Keratinocyte (primary cell): ENCODE measurements around the gene ZNF440. TPM values are rescaled to one million over a fixed set of nuclear protein-coding genes. Genes with fewer than 3 reads are reported as not detected.

ENCODE experiments used
- DNase-seq: peaks from one replicate; pipeline ENCODE4 v3.0.0-alpha.2; 2011; ENCODE audit warnings: low read depth, missing footprints, low spot score
- FAIRE-seq: peaks from 2 replicates; lab custom pipeline; 2011; peaks lifted over from hg19 to GRCh38; lab: Jason Lieb, UNC
- H2AFZ ChIP-seq: 2 replicates; pipeline ENCODE4 v1.6.0; 2012; ENCODE audit warnings: low read length, control low read depth, inconsistent platforms; ENCODE audit not compliant: control insufficient read depth
- H3K27ac ChIP-seq: 2 replicates; pipeline ENCODE4 v1.5.1; 2011; ENCODE audit warnings: low read length; ENCODE audit not compliant: control insufficient read depth, insufficient read depth
- H3K27me3 ChIP-seq: 3 replicates; pipeline ENCODE4 v1.6.0; 2011; ENCODE audit warnings: low read length; ENCODE audit not compliant: control insufficient read depth, insufficient read depth; ENCODE audit errors: extremely low read depth
- H3K36me3 ChIP-seq, 2 experiments: 2 replicates in 1 of 2; 3 replicates in 1 of 2; pipeline ENCODE4 v1.5.1; 2011; ENCODE audit warnings: low read length in 2 of 2, mild to moderate bottlenecking in 1 of 2; ENCODE audit not compliant: control insufficient read depth in 2 of 2, insufficient read depth in 2 of 2; ENCODE audit errors: extremely low read depth in 1 of 2
- H3K4me1 ChIP-seq: 3 replicates; pipeline ENCODE4 v1.5.1; 2011; ENCODE audit warnings: low read length; ENCODE audit not compliant: control insufficient read depth, insufficient read depth; ENCODE audit errors: extremely low read depth
- H3K4me2 ChIP-seq: 3 replicates; pipeline ENCODE4 v1.6.0; 2011; ENCODE audit warnings: low read depth, low read length; ENCODE audit not compliant: control insufficient read depth, insufficient read depth; ENCODE audit errors: extremely low read depth
- H3K4me3 ChIP-seq, 3 experiments: fragments of 200-600 bp in 1 of 3; sonication (generic) in 1 of 3; 2 replicates in 2 of 3; 3 replicates in 1 of 3; pipeline ENCODE4 v1.5.1; 2011 to 2016; ENCODE audit warnings: low read length in 3 of 3, mild to moderate bottlenecking in 3 of 3, control low read depth in 2 of 3, inconsistent platforms in 1 of 3, low read depth in 1 of 3, mixed read lengths in 1 of 3, mixed run types in 1 of 3, moderate library complexity in 1 of 3; ENCODE audit not compliant: control insufficient read depth in 2 of 3, insufficient read depth in 2 of 3; ENCODE audit errors: extremely low read depth in 1 of 3
- H3K79me2 ChIP-seq: 2 replicates; pipeline ENCODE4 v1.6.0; 2012; ENCODE audit warnings: low read length; ENCODE audit not compliant: control insufficient read depth, insufficient read depth
- H3K9ac ChIP-seq: 3 replicates; pipeline ENCODE4 v1.6.0; 2011; ENCODE audit warnings: low read length; ENCODE audit not compliant: control insufficient read depth, insufficient read depth; ENCODE audit errors: extremely low read depth
- H3K9me1 ChIP-seq: 3 replicates; pipeline ENCODE4 v1.6.0; 2011; ENCODE audit warnings: low read length; ENCODE audit not compliant: control insufficient read depth, insufficient read depth; ENCODE audit errors: extremely low read depth
- H3K9me3 ChIP-seq: 2 replicates; pipeline ENCODE4 v1.5.1; 2012; ENCODE audit warnings: low read depth, low read length; ENCODE audit not compliant: control insufficient read depth
- H4K20me1 ChIP-seq: 3 replicates; pipeline ENCODE4 v1.6.0; 2011; ENCODE audit warnings: low read length; ENCODE audit not compliant: control insufficient read depth, insufficient read depth; ENCODE audit errors: extremely low read depth
- EZH2 ChIP-seq: IDR thresholded peaks from one replicate; pipeline ENCODE4 v1.6.1; 2012; ENCODE audit warnings: inconsistent platforms, mild to moderate bottlenecking, low read length, moderate library complexity
- dilution Hi-C: fragments of 300-500 bp; cut with MboI; formaldehyde crosslinking; loops from one replicate; pipeline ENCODE4 v1.7.0; 2020; ENCODE audit warnings: low sequenced_read_pairs; ENCODE audit not compliant: extremely low pct_ligation_motif_present
- polyA plus RNA-seq, 5 experiments: library from polyadenylated mRNA; depleted of rRNA in 3 of 5; stranded (reverse) in 3 of 5; stranded (forward) in 1 of 5; unstranded in 1 of 5; fragments of >200 nt; gene quantifications; 1 replicate in 1 of 5; 2 replicates in 3 of 5; 3 replicates in 1 of 5; pipeline versions ENCODE4 v1.2.1 to v1.2.3, GENCODE V29; 2011 to 2012; ENCODE audit warnings: missing spikeins in 2 of 5, low read depth in 1 of 5, low replicate concordance in 1 of 5
- TF ChIP-seq, protein P1 (sequence below), 3 experiments: IDR thresholded peaks in 1 of 3; conservative IDR thresholded peaks in 1 of 3; optimal IDR thresholded peaks in 1 of 3; 2 replicates in 2 of 3; 3 replicates in 1 of 3; pipeline versions ENCODE3 to v1.5.1; 2011; ENCODE audit warnings: low read length in 3 of 3, mild to moderate bottlenecking in 3 of 3, moderate library complexity in 2 of 3, control low read depth in 1 of 3, inconsistent platforms in 1 of 3; ENCODE audit not compliant: insufficient read depth in 2 of 3; ENCODE audit errors: extremely low read depth in 1 of 3

ZNF440 gene
- polyA plus RNA-seq, 1 donor (not counting 4 experiments of a cell fraction or from before 2014, with no cell fraction given): 10.7 TPM

DNA sequence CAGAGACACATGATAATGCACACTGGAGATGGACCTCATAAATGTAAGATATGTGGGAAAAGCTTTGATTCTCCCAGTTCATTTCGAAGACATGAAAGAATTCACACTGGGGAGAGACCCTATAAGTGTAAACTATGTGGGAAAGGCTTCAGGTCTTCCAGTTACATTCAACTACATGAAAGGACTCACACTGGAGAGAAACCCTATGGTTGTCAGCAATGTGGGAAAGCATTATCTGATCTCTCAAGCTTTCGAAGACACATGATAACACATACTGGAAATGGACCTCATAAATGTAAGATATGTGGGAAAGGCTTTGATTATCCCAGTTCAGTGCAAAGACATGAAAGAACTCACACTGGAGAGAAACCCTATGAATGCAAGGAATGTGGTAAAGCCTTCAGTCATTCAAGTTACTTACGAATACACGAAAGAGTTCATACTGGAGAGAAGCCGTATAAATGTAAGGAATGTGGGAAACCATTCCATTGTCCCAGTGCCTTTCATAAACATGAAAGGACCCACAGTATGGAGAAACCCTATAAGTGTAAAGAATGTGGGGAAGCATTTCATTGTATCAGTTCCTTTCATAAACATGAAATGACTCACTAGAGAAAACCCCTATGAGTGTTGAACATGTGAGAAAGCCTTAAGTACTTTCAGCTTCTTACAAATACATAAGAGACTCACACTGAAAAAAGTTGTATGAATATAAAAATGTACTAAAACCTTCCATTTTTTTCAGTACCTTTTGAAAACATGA is 32.6 kb upstream of the ZNF440 start:
- Histone ChIP-seq H3K4me3 (no peak overlapping the region), H2AFZ (no peak overlapping the region), H3K36me3 (peaks cover 14% of the 10 kb centered on the region in 2 experiments), H3K27me3 (no peaks in the 10 kb centered on the region), H3K27ac (no peak overlapping the region), H3K4me2 (no peak overlapping the region), H3K79me2 (no peaks in the 10 kb centered on the region), H3K9me3 (peaks cover 26% of the 10 kb centered on the region), H3K9me1 (no peaks in the 10 kb centered on the region), H3K9ac (no peak overlapping the region), H4K20me1 (no peaks in the 10 kb centered on the region), H3K4me1 (no peaks in the 10 kb centered on the region)
- dilution Hi-C loops: no loop called here
- TF ChIP-seq, protein P1, sequence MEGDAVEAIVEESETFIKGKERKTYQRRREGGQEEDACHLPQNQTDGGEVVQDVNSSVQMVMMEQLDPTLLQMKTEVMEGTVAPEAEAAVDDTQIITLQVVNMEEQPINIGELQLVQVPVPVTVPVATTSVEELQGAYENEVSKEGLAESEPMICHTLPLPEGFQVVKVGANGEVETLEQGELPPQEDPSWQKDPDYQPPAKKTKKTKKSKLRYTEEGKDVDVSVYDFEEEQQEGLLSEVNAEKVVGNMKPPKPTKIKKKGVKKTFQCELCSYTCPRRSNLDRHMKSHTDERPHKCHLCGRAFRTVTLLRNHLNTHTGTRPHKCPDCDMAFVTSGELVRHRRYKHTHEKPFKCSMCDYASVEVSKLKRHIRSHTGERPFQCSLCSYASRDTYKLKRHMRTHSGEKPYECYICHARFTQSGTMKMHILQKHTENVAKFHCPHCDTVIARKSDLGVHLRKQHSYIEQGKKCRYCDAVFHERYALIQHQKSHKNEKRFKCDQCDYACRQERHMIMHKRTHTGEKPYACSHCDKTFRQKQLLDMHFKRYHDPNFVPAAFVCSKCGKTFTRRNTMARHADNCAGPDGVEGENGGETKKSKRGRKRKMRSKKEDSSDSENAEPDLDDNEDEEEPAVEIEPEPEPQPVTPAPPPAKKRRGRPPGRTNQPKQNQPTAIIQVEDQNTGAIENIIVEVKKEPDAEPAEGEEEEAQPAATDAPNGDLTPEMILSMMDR (optimal IDR thresholded peaks at IDR 0.05 in 1 of 3, IDR thresholded peaks at IDR 0.05 in 1 of 3, conservative IDR thresholded peaks at IDR 0.05 in 1 of 3; ENCODE audit: extremely low read depth in 1 of 3, insufficient read depth in 2 of 3, low read length in 3 of 3): no peak
- no peak for TF ChIP-seq EZH2
- no peak for FAIRE-seq
- no peak for DNase-seq

DNA sequence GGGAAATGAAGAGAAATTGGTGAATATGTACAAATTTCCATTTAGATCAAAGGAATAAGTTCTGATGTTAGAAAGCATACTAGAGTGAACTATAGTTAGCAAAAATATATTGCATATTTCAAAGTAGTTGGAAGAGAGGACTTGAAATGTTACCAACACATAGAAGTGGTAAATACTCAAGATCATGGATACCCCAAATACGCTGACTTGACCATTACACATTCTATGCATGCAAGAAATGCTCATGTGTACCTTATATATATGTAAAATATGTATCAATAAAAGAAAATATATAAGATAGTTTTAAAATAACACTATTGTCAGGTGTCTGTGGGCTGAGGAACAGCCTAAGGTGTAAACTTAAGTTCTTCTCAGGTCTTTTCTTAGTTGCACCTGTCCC is 30.3 kb upstream of the ZNF440 start:
- TF ChIP-seq EZH2: no peak
- TF ChIP-seq, protein P1 (optimal IDR thresholded peaks at IDR 0.05 in 1 of 3, IDR thresholded peaks at IDR 0.05 in 1 of 3, conservative IDR thresholded peaks at IDR 0.05 in 1 of 3; ENCODE audit: extremely low read depth in 1 of 3, insufficient read depth in 2 of 3, low read length in 3 of 3): no peak
- Histone ChIP-seq H3K27ac (no peak overlapping the region), H3K36me3 (peaks cover 11 to 13% of the 10 kb centered on the region in 2 experiments), H3K79me2 (no peaks in the 10 kb centered on the region), H3K9ac (no peak overlapping the region), H3K27me3 (no peaks in the 10 kb centered on the region), H3K4me2 (no peak overlapping the region), H3K9me3 (peaks cover 22% of the 10 kb centered on the region), H3K4me3 (no peak overlapping the region), H4K20me1 (no peaks in the 10 kb centered on the region), H3K4me1 (no peaks in the 10 kb centered on the region), H3K9me1 (no peaks in the 10 kb centered on the region), H2AFZ (no peak overlapping the region)
- dilution Hi-C loops: no loop called here
- FAIRE-seq: no peak
- no peak for DNase-seq
